HUDEP-2 (cell line): ENCODE results near the gene HECTD3.
"Not testable (repeated sequence)": the region's sequence is repeated elsewhere in the genome, so short reads cannot be mapped to it uniquely, and the experiment has no call there.

Source experiments
- DNase-seq, 76 experiments: peaks; one replicate each; lab custom pipeline; 2025; ENCODE audit not compliant: unreplicated experiment in 76 of 76; lab: John Stamatoyannopoulos, UW

HECTD3 gene

DNA sequence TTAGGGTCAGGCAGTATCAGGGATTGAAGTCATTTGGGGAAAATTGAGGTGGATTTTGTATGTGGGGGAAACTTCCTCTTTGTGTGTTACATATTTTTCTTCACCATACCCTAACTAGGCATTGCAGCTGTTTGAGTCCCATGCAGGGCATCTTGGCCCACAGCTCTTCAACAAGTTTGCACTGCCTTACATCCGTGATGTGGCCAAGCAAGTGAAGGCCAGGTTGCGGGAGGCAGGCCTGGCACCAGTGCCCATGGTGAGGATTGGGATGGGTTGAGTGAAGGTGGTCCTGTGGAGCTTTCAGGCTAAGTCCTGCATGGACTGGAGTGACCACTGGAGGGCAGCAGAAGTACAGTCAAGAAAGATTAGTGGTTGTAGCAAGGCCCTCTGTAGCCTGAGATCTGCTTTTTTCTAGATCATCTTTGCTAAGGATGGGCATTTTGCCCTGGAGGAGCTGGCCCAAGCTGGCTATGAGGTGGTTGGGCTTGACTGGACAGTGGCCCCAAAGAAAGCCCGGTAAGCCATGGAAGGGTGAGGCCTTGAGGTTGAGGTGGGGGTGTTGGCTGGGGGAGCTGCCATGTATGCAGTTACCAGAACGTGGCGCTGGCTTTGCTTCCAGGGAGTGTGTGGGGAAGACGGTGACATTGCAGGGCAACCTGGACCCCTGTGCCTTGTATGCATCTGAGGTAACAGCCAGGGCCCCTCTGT, 3.4 kb upstream of the HECTD3 start:
- DNase-seq = peak in 71 of 76 experiments; percentile 17 to 83 (median 61)

DNA sequence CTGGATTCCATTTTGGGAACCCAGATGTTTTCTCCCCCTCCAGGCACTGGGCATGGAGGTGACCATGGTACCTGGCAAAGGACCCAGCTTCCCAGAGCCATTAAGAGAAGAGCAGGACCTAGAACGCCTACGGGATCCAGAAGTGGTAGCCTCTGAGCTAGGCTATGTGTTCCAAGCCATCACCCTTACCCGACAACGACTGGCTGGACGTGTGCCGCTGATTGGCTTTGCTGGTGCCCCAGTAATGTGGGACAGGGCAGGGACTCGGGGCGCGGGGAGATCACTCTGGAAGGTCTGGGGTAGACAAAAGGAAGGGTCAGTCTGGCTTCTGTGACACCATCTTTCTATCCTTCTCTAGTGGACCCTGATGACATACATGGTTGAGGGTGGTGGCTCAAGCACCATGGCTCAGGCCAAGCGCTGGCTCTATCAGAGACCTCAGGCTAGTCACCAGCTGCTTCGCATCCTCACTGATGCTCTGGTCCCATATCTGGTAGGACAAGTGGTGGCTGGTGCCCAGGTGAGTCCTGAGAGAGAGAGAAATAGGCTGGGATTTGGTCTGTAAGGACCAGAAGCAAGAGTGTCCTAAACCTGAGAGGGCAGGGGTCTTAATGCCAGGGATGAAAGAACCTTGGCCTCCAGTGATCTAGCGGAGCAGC, 2.6 kb upstream of the HECTD3 start:
- DNase-seq = no peak

DNA sequence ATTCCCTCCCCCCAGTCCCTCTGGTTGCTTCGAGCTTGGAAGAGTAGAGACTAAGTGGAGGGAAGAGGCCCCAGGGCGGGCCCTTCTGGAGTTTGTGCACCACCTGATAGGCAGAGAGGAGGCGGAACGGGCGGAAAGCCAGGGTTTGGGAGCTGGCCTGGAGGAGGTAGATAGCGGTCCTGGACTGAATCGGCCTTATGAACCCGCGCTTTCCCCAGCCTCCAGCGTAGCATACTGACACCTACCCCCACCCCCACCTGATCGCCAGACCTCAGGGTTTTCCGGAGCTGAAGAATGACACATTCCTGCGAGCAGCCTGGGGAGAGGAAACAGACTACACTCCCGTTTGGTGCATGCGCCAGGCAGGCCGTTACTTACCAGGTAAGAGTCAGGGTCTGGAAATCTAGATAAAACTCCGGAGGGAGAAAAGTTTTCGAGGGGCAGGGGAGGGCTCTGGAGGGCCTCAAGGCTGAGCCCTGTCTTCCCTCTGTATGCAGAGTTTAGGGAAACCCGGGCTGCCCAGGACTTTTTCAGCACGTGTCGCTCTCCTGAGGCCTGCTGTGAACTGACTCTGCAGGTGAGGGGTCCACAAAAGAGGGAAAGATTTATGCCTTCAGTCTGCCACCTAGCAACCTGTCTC, 1.6 kb upstream of the HECTD3 start:
- DNase-seq = peak in 75 of 76 experiments; percentile 73 to 99 (median 97)

DNA sequence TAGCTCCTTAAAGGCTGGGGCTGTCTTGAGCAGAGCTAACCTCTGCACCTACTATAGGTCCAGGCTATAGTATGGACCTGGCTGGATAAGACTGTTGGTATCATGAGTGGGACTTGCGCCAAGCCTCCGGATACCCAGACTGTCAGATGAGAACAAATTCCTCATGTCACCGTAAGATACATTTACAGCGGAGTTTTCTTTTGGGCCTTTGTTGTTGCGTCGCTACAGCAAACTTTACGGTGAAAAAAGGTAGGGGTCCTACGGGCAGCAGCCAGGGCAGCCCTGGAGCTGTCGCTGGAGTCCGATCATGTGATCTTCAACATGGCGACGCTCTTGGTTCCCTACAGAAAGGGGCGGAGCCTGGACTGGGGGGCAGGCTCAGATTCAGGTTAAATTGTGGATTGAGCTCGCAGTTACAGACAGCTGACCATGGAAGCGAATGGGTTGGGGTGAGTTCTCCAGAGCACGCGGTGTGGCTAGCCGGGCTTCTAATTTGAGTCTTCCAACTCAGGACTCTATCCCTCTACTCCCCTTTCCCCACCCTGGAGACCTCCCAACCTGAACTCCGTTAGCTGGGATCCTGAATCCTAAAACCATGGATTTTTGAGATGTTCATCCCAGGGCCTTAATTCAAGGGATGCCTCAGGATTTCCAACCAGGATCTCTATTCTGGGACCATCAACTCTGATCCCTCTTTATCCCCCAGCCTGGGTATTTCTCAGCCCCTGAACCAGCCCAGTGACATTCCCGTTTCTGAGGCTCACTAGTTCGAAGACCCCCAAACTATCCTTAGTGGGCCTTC, 914 bp upstream of the HECTD3 start, which contains the start of gene UROD:
UROD (plus strand) TSS at position 418 of the 802 bp plus-strand sequence; CDS start at position 430, 12 bp downstream.
- DNase-seq = peak in 75 of 76 experiments; percentile 66 to 97 (median 92)

DNA sequence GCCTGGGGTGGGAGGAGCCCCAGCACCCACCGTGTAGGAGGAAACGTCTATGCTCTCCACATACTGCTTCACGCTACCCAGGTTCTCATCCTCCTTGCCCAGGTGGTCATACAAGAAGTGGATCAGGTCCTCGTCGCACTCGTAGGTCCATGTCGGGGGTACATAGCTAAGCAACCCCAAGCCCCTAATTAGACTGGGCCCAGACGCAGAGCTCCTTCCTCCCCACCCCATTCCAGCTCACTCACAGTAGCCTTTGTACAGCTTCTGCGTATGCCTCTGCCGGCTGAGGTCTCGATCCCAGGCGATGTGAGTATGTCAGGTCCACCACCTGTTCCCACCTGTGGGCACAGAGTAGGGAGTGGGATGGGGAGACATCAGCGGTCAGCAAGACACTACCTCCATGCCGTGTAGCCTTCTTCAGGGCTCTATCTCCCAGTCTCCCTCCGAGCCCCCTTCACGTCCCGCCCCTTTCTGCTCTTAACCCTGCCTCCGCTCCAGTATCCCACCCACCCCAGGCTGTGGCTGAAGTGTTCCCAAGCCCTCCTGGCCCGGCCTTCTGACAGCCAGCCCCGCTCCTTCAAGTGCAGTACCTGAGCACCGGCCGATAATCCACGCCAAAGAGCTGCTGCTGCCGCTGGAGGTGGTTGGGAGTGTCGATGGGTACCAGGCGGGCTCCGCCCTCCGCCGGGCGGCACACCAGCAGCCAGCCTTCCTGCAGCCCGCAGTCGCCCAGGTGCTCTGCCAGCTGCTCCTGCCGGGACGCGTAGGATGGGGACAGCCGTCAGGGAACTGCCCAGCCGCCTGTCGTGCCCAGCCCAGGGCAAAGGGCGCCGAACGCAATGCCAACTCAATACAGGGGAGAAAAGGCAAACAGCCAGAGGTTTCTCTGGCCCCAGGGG, 919 bp downstream of the HECTD3 start:
- DNase-seq = peak in 16 of 76 experiments; percentile 6 to 46 (median 16)

DNA sequence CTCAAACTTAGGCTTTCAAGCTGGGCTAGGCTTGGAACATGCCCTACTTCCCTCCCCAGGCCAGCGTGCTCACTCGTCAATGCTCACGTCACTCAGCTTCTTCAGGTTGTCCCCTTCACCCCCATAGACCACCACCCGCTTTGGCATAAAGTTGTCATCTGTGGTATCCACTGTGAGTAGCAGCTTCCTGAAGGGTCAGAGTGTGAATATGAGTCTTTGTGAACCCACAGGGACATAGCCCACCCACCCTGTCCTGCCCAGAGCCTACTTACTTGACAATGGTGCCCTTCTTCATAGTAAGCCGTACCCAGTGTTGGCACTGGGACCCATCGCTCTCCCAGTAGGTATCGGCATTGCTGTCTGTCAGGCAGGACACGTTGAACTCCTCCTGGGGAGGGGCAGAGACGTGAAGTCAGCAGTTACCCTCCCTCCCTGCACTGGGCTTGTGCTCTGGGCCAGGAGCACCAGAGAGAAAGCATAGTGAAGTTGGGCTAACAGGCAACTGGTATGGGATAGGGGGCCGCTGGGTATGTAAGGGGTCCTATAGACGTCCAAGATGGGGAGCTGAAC, 1.7 kb downstream of the HECTD3 start:
- DNase-seq = no peak

DNA sequence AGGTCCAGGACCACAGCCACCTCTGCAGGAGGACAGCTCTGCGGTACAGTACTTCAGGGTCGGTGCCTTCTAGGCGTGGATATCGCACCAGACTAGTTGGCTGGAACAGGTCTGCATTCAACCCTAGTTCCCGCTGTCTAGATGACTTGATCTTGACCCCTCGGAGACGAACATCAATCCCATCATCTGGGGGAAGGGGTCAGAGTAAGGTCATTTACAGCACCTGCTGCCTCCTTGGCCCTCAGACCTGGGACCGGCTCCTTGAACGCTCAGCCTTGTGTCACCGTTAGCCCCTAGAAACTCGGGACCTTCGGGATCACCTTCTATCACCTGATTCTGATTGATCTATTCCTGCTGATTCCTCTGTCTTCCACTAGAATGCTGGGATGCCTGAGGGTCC, 2.6 kb downstream of the HECTD3 start:
- no peak for DNase-seq

DNA sequence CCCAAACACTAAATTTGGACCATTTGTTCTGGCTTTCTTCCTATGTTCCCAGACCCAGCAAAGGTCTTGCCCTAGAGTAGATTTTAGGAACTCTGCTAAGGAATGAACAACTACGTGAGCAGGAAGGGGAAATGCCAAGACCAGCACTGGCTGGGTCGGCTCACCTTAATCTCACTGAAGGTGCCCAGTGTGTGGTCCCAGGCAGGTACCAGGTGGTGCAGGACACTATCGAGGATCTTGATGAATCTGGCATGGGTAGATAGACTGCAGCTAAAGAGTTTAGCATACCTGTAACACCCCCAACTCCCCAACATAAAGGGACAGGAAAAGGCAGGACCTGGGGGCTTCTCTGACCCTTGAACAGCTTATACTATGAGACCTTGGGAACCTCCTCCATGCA, 3.0 kb downstream of the HECTD3 start:
- no peak for DNase-seq

DNA sequence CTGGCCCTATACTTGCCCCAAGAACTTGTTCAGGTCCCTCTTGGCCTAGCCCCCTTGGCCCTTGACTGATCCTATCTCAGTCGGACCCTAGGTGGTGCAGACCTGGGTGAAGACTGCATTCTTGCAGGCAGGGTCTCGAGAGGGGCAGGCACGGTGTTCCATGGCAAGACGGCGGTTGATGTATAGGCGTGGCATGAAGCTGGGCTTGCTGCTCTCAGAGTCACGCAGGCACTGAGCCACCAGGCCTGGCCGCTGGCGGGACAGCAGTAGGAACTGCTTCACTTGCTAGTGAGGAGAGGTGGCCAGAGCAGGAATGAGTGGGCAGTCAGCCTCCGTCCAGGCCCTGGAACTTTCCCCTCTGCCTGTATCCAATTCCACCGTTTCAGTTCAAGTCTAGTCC, 3.8 kb downstream of the HECTD3 start:
- DNase-seq = no peak

DNA sequence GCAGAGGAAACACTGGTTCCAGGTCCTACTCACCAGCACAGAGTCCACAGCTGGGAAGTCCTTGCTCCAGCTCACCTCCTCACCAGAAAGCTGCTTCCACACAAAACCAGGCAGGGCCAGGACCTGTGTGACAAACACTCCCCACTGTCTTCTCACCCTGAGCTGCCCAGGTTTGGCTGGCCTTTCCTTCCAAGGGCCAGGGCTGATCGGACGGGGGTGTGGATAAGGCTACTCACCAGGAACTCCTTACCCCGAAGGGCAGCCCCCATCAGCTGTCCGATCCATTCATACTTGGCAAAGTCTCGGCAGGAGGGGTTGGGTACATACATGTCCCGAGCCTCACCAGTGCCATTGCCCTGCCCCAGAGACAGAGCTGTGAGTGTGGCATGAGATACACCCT, 5.4 kb downstream of the HECTD3 start:
- no peak for DNase-seq

DNA sequence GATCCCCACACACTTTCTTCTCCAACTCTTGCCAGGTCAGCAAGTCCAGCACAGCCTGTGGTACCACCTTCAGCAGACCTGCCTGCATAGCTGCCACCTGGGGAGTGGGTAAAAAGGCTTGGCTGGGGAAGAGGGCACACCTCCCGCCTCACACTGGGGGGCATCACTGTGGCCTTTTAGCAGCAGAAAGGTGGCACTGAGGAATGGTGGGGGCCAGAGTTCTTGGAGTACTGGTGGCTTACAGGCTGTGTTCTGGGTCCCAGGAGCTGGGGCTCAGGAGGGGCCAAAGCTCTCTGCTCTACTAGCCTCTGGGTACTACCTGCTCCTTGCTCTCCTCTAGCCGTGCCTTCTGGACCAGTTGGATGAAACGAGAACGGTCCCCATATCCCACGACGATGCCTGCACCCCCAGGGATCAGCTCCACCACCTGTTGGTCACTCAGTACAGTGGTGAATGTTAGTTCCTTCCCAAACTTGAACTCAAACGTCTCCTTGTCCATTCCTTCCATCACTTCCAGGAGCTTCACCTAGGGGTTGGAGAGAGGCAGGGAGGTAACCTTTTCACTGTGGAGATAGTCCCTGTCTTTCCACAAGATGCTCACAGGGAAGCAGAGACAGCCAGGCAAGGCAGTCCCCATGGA, 6.7 kb downstream of the HECTD3 start:
- DNase-seq = no peak

DNA sequence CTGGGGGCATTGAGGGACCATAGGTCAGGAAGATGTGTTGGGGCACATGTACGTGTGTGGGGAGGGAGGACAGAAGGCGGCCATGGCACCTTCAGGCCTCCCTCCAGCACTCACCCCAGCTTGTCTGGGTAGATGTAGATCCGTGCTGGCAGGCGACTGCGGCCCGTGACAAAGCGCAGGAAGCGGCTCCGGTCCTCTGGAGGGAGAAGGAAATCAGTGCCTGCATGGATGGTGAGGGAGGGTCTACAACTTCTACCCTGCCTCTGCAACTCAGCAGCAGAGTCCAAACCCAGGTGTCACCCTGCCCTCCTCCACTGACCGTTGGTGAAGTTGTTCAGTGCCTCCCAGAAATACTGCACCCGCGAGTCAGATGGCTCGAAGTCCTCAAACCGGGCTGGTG, 7.4 kb downstream of the HECTD3 start:
- no peak for DNase-seq

DNA sequence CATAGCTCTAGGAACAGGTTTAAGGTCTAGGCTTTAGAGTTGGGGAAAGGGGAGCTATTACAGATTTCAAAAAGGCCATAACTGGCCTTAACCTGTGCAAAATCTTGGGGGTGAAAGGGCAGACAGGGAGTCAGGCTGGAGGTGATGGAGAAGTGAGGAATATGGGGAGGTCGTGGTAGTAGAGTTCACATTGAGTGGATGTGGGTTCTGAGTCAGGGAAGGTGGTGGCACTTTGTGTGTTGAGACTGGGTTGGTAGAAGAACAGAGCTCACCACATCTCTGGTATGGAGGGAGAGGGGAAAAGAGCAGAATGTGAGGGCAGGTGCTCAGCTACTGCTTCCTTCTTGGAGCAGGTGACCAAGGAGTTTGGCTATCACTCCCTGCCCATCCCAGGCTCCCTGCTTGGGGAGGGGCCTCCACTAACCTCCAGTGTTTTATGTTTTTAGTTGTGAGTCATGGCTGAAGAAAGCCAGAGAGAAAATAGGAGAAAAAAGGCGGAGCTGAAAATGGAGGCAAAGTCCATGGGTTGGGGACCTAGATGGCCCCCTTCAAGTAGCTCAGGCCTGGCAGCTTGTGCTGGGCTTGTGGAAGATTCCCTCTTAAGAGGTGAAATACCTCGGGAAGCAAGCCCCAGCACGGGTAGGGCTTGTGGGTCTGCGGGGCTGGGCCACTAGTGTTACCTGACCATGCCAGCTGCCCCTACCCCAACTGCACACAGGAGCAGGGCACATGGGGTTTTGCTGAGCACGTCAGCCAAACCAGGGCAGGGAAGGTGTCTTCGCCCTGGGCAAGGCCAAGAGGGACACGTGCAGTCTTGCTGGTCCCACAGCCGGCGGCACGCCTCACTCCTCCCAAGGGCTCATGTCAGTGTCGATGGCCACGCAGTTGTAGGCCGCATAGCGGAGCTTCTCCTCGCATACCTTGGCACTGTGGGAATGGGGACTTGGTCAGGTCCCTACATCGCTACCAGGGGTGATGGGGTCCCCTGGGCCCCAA, 8.2 kb downstream of the HECTD3 start:
- DNase-seq = no peak

DNA sequence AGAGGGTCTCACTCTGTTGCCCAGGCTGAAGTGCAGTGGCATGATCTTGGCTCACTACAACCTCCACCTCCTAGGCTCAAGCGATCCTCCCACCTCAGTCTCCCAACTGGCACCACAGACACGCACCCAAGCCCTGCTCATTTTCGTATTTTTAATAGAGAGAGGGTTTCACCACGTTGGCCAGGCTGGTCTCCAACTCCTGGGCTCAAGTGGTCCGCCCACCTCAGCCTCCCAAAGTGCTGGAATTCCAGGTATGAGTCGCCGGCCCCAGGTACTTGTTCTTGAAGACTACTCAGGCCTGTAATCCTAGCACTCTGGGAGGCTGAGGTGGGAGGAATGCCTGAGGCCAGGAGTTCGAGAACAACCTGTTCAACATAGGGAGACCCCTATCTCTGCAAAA, 9.5 kb downstream of the HECTD3 start:
- DNase-seq = not testable (repeated sequence)

DNA sequence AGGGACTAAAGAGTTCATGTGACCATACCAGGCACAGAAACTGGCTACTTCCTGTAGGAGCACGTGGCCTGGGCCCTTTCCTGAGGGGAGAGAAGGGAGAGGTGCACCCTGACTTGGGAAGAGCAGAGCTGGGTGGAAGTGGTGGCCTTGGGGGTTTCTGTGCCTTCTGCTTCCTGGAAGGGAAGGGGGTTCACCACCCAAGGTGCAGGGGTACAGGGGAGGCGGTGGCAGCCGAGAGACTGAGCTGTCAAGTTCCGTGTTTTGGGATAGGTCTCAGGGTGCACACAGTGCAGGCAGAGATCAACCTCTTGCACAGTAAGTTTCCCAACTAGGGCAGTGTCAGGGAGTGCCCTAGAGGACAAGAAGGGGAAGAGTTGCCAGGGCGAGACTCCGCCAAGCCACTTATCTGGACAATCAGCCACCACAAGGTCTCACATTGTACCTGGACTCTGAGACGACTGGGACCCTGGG, 10.1 kb downstream of the HECTD3 start:
- peak in 27 of 76 experiments; percentile 7 to 58 (median 24) for DNase-seq

DNA sequence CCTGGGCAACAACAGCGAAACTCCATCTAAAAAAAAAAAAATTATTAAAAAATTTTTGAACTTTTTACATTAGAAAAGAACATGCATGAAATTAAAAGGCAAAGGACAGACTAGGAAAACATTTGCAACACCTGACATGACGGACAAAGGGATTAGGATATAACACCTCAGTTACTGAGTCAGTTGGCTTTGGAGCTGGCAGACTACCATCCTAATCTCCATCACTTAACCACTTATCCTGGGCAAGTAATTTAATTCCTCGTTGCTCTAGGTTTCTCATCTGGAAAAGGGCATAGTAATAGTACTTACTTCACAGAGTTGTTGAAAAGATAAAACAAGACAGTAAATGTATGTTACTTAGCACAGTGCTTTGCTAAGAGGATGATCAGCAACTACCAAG, 11.9 kb downstream of the HECTD3 start:
- no peak for DNase-seq

DNA sequence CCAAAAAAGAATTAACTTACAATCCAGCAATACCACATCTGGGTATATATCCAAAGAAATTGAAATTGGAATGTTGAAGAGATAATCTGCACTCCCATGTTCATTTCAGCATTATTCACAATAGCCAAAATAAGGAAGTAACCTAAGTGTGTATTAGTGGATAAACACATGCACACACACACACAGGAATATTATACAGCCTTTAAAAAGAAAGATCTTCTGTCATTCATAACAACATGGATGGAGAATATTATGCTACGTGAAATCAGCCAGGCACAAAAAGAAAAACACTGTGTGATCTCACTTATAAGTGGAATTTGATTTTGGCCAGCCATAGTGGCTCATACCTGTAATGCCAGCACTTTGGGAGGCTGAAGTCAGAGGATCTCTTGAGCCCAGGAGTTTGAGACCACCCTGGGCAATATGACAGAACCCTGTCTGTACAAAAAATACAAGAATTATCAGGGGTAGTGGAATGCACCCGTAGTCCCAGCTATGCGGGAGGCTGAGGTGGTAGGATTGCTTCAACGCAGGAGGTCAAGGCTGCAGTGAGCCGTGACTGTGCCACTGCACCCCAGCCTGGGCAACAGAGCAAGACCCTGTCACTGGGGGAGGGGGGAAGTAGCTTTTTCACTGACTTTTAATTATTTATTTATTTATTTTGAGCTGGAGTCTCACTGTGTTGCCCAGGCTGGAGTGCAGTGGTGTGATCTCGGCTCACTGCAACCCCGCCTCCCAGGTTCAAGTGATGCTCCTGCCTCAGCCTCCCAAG, 15.5 kb downstream of the HECTD3 start:
- DNase-seq = no peak
